NOMO-1 treated with dmso at 0.1 percent for 144 hours (cell line): ENCODE results near the gene AP1S1.
"Not testable (repeated sequence)": the region's sequence is repeated elsewhere in the genome, so short reads cannot be mapped to it uniquely, and the experiment has no call there.

Experiments used
- DNase-seq: peaks from one replicate; lab custom pipeline; 2025; ENCODE audit not compliant: unreplicated experiment; lab: John Stamatoyannopoulos, UW

The AP1S1 gene

DNA sequence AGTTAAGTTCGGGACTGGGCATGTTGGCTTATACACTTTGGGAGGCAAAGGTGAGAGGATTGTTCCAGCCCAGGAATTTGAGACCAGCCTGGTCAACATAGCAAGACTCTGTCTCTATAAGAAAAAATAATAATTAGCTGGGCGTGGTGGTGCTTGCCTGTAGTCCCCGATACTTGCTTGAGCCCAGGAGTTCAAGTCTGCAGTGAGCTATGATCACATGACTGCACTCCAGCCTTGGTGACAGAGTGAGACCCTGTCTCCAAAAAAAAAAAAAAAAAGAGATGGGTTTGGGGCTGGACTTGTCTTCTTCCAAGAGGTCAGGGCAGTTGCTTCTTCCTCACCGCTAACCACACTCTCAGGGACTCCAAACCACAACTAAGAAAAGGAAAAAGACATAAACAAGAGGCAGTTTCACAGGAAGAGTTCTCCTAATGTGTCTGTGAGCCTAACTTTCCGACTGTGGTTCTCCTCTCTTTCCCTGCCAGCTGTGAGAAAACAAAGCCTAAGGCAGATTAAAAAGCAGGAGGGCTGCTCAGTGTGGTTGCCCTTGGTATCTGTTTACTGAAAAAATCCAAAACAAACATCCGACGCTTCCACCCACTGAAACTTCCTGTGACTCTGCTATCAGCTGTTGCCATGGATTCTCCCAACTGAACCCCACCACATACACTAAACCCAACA, 29.8 kb upstream of the AP1S1 start:
- peak; percentile 34 for DNase-seq

- DNase-seq = no peak
These were observed 28.2 kb upstream of the AP1S1 start for GRCh38 chr7:101125989-101126650.

- no peak for DNase-seq
These were observed 27.4 kb upstream of the AP1S1 start, which contains the start of gene SERPINE1 for GRCh38 chr7:101126651-101127459. Gene SERPINE1, plus strand, starts transcription at chr7:101127104. Its CDS starts 1,290 bp downstream, at chr7:101128394.

GRCh38 chr7:101127460-101128039, 26.7 kb upstream of the AP1S1 start:
- no peak for DNase-seq

- DNase-seq = no peak
These were observed 26.0 kb upstream of the AP1S1 start for GRCh38 chr7:101128040-101128834.

- DNase-seq = no peak
These were observed 24.6 kb upstream of the AP1S1 start for GRCh38 chr7:101129603-101130117.

- DNase-seq = not testable (repeated sequence)
These were observed 21.4 kb upstream of the AP1S1 start for GRCh38 chr7:101132626-101133600.

DNA sequence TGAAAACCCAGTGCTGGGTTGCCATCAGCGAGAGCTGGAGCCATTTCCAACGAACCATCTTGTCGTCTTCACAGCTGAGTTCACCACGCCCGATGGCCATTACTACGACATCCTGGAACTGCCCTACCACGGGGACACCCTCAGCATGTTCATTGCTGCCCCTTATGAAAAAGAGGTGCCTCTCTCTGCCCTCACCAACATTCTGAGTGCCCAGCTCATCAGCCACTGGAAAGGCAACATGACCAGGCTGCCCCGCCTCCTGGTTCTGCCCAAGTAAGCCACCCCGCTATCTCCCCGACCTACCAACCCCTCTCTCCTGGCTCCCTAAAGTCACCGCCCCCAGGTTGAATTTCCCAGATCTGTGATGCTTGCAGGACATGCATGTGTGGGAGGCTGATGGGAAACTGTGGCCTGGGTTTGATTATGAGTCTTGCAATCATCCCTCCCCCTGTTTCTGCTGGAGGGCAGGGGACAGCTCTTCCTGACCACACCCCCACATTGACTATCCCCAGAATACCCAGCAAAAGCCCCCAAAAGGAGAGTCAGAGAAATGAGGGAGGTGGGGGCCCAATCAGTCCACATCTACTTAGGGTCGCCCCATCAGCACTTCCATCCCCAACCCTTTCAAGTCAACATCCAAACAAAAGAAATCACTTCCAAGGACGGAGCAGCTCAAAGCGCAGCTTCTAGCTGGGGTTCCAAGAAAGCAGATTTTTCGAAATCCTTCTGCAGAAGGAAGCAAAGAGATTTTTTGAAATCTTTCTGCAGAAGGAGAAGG, 20.5 kb upstream of the AP1S1 start:
- DNase-seq = no peak

DNA sequence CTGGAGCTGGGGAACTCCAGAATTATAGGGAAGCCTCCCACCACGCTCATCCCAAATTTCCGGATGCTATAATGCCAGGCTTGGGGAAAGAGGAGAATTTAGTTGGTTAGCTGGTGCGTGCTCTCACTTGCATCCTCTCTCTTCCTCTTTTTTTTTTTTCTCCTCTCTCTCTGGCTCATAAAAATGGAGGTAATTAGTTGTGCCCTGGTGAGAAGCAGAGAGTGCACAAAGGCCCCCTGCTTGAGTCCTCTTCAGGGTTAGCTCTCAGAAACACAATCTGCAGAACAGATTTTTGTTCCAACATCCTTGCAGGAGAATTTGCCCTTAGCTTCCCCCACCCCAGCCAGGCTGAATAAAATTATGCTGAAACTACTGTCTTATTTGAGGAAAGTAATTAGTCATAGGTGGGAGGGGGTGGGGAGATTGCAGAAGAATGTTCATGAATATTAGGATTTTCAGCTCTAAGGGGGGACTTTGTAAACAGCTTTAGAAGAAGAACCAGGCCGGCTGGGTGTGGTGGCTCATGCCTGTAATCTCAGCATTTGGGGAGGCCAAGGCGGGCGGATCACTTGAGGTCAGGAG, 19.8 kb upstream of the AP1S1 start:
- peak; percentile 58 for DNase-seq

DNA sequence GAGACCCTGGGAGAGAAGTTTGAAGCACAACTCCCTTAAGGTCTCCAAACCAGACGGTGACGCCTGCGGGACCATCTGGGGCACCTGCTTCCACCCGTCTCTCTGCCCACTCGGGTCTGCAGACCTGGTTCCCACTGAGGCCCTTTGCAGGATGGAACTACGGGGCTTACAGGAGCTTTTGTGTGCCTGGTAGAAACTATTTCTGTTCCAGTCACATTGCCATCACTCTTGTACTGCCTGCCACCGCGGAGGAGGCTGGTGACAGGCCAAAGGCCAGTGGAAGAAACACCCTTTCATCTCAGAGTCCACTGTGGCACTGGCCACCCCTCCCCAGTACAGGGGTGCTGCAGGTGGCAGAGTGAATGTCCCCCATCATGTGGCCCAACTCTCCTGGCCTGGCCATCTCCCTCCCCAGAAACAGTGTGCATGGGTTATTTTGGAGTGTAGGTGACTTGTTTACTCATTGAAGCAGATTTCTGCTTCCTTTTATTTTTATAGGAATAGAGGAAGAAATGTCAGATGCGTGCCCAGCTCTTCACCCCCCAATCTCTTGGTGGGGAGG, 16.5 kb upstream of the AP1S1 start:
- DNase-seq = no peak

DNA sequence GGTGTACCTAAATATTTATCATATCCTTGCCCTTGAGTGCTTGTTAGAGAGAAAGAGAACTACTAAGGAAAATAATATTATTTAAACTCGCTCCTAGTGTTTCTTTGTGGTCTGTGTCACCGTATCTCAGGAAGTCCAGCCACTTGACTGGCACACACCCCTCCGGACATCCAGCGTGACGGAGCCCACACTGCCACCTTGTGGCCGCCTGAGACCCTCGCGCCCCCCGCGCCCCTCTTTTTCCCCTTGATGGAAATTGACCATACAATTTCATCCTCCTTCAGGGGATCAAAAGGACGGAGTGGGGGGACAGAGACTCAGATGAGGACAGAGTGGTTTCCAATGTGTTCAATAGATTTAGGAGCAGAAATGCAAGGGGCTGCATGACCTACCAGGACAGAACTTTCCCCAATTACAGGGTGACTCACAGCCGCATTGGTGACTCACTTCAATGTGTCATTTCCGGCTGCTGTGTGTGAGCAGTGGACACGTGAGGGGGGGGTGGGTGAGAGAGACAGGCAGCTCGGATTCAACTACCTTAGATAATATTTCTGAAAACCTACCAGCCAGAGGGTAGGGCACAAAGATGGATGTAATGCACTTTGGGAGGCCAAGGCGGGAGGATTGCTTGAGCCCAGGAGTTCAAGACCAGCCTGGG, 15.9 kb upstream of the AP1S1 start:
- peak; percentile 91 for DNase-seq

GRCh38 chr7:101140339-101140699, 14.0 kb upstream of the AP1S1 start:
- no peak for DNase-seq

GRCh38 chr7:101140746-101141382, 13.4 kb upstream of the AP1S1 start:
- DNase-seq = no peak

DNA sequence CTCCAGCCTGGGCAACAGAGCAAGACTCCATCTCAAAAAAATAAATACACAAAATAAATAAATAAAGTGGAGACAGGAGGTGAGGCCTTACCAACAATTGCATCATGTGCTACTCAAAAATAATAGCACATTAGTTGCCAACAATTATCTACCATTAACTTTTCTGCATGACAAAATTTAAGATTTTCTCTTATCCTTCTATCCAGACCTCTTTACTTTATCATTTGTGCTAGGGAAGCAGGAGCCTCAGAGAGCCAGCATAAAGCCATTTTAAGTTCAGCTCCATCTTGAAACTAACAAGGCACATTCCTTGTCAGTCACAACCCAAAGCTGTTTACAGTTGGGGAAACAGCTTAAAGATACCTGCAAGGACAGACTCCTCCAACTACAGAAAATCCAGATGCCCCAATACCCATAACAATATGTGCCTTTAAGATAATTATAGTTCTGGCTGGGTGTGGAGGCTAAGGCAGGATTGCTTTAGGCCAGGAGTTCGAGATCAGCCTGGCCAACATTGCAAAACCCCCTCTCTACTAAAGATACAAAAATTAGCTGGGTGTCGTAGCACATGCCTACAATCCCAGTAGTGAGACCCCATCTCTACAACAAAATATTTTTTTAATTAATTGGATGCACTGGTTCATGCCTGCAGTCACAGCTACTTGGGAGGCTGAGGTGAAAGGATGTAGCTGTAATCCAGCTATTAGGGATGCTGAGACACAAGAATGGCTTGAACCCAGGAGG, 2.2 kb upstream of the AP1S1 start:
- no peak for DNase-seq

DNA sequence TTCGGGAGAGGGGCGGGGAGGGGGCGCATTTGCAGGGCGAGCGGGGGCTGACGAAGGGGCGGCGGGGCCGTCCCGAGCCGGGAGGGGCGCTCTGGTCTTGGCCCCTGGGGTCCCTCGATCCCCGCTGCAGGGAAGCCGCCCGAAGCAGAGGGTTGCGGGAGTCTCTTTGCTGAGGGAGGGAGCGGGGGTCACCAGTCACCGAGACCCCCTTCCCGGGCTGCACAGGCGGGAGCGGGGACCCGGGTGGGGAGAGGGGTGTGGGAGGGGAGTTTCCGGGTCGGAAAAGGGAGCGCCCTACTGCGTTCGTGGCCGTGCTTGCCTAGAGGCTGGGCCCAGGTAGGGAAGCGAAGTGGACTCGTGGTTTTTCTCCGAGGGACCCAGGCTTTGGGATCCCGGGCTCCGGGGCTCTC, 422 bp downstream of the AP1S1 start:
- DNase-seq = no peak

- DNase-seq = no peak
These were observed 1.0 kb downstream of the AP1S1 start for GRCh38 chr7:101155303-101155702.
